ENCODE measurements around the gene STKLD1.

Gene STKLD1

GRCh38 chr9:133347985-133348717 lies 28.0 kb upstream of the STKLD1 start, which contains the start of the genes MED22 and RPL7A:
MED22 (minus strand) TSS chr9:133348131; CDS start chr9:133346662, 1,469 bp downstream.
RPL7A (plus strand) TSS chr9:133348218; CDS start chr9:133348244, 26 bp downstream.
- Histone ChIP-seq H3K9ac (peak within 1 kb of the TSS; percentile 99 to 100 (median 99)), H3K4me2 (peak within 1 kb of the TSS; percentile 93 to 99 (median 97)), H3K27me3 (no peaks in the 10 kb centered on the region), H3K36me3 (peaks cover 75 to 81% (median 78%) of the 10 kb centered on the region in 11 experiments), H4K20me1 (peaks cover 47 to 86% (median 67%) of the 10 kb centered on the region in 11 experiments), H3K4me1 (peaks cover 53 to 76% (median 59%) of the 10 kb centered on the region in 10 experiments), H3K4me3 (peak within 1 kb of the TSS; percentile 89 to 99 (median 96)), H3K9me3 (replicated peaks in 1 of 11) (no peaks in the 10 kb centered on the region), H3K27ac (peak within 1 kb of the TSS; percentile 93 to 100 (median 98))
- TF ChIP-seq Cebpa-rat (IDR thresholded peaks at IDR 0.05) = no peak

GRCh38 chr9:133348718-133349573 lies 27.2 kb upstream of the STKLD1 start:
- Histone ChIP-seq H4K20me1 (peaks cover 47 to 87% (median 75%) of the 10 kb centered on the region in 11 experiments), H3K36me3 (peaks cover 69 to 81% (median 75%) of the 10 kb centered on the region in 11 experiments), H3K9ac (peak overlapping the region; percentile 99 to 100 (median 99)), H3K4me2 (peak overlapping the region; percentile 86 to 98 (median 96)), H3K9me3 (replicated peaks in 1 of 11) (no peaks in the 10 kb centered on the region), H3K27ac (peak overlapping the region; percentile 93 to 100 (median 98)), H3K4me1 (peaks cover 50 to 76% (median 59%) of the 10 kb centered on the region in 10 experiments), H3K4me3 (peak overlapping the region; percentile 89 to 99 (median 96)), H3K27me3 (no peaks in the 10 kb centered on the region)
- TF ChIP-seq Cebpa-rat (IDR thresholded peaks at IDR 0.05) = no peak

GRCh38 chr9:133349965-133350616 lies 26.1 kb upstream of the STKLD1 start:
- TF ChIP-seq Cebpa-rat (IDR thresholded peaks at IDR 0.05) = no peak
- Histone ChIP-seq H3K36me3 (peaks cover 57 to 70% (median 64%) of the 10 kb centered on the region in 11 experiments), H3K9ac (peak overlapping the region; percentile 99 to 100 (median 99)), H3K4me2 (peak overlapping the region; percentile 86 to 98 (median 96)), H3K4me1 (peaks cover 57 to 77% (median 66%) of the 10 kb centered on the region in 10 experiments), H3K27me3 (no peaks in the 10 kb centered on the region), H3K9me3 (replicated peaks in 1 of 11) (no peaks in the 10 kb centered on the region), H4K20me1 (peaks cover 47 to 89% (median 76%) of the 10 kb centered on the region in 11 experiments), H3K27ac (peak overlapping the region in 9 of 11 experiments; percentile 95 to 100 (median 98); a peak in 15 of 22 replicates), H3K4me3 (peak overlapping the region; percentile 89 to 99 (median 96))

GRCh38 chr9:133351526-133351907 lies 24.6 kb upstream of the STKLD1 start:
- Histone ChIP-seq H3K9me3 (replicated peaks in 1 of 11) (no peaks in the 10 kb centered on the region), H3K4me2 (peak overlapping the region; percentile 3 to 98 (median 96); a peak in 16 of 22 replicates), H4K20me1 (peaks cover 45 to 78% (median 63%) of the 10 kb centered on the region in 11 experiments), H3K27me3 (no peaks in the 10 kb centered on the region), H3K9ac (peak overlapping the region in 8 of 11 experiments; percentile 16 to 100 (median 99); a peak in 10 of 22 replicates), H3K4me3 (no peak overlapping the region), H3K36me3 (peaks cover 44 to 57% (median 52%) of the 10 kb centered on the region in 11 experiments), H3K4me1 (peaks cover 54 to 74% (median 63%) of the 10 kb centered on the region in 10 experiments), H3K27ac (peak overlapping the region in 4 of 11 experiments; percentile 19 to 95 (median 42); a peak in 4 of 22 replicates)
- TF ChIP-seq Cebpa-rat (IDR thresholded peaks at IDR 0.05) = no peak

GRCh38 chr9:133351908-133352634 lies 24.1 kb upstream of the STKLD1 start:
- Histone ChIP-seq H3K27ac (peak overlapping the region in 8 of 11 experiments; percentile 19 to 95 (median 90); a peak in 9 of 22 replicates), H3K4me1 (peaks cover 52 to 74% (median 62%) of the 10 kb centered on the region in 10 experiments), H3K27me3 (no peaks in the 10 kb centered on the region), H3K9me3 (replicated peaks in 1 of 11) (no peaks in the 10 kb centered on the region), H3K4me3 (no peak overlapping the region), H3K9ac (peak overlapping the region in 8 of 11 experiments; percentile 16 to 100 (median 99); a peak in 9 of 22 replicates), H4K20me1 (peaks cover 45 to 78% (median 61%) of the 10 kb centered on the region in 11 experiments), H3K36me3 (peaks cover 44 to 57% (median 52%) of the 10 kb centered on the region in 11 experiments), H3K4me2 (peak overlapping the region; percentile 3 to 98 (median 94); a peak in 12 of 22 replicates)
- TF ChIP-seq Cebpa-rat (IDR thresholded peaks at IDR 0.05) = no peak

GRCh38 chr9:133352635-133353340 lies 23.4 kb upstream of the STKLD1 start:
- peaks cover 44 to 60% (median 52%) of the 10 kb centered on the region in 11 experiments for H3K36me3 ChIP-seq
- H3K4me1 ChIP-seq = peaks cover 58 to 81% (median 69%) of the 10 kb centered on the region in 10 experiments
- no peaks in the 10 kb centered on the region for H3K27me3 ChIP-seq
- peak overlapping the region in 8 of 11 experiments; percentile 28 to 91 (median 62); a peak in 12 of 22 replicates for H3K9ac ChIP-seq
- TF ChIP-seq Cebpa-rat (IDR thresholded peaks at IDR 0.05) = no peak
- peaks cover 45 to 85% (median 63%) of the 10 kb centered on the region in 11 experiments for H4K20me1 ChIP-seq
- peak overlapping the region in 10 of 11 experiments; percentile 7 to 95 (median 92); a peak in 15 of 22 replicates for H3K27ac ChIP-seq
- no peak overlapping the region for H3K4me3 ChIP-seq
- H3K9me3 ChIP-seq (replicated peaks in 1 of 11) = no peaks in the 10 kb centered on the region
- H3K4me2 ChIP-seq = peak overlapping the region in 3 of 11 experiments; percentile 0 to 98 (median 7); a peak in 3 of 22 replicates

GRCh38 chr9:133353548-133353947 lies 22.6 kb upstream of the STKLD1 start:
- H3K27ac ChIP-seq = peak overlapping the region in 10 of 11 experiments; percentile 7 to 95 (median 93); a peak in 16 of 22 replicates

More at GRCh38 chr9:133353548-133353947, 22.6 kb upstream of the STKLD1 start:
- Histone ChIP-seq H3K36me3 (peaks cover 44 to 66% (median 56%) of the 10 kb centered on the region in 11 experiments), H3K4me1 (peaks cover 64 to 88% (median 76%) of the 10 kb centered on the region in 10 experiments), H3K4me2 (peak overlapping the region in 7 of 11 experiments; percentile 1 to 98 (median 93); a peak in 7 of 22 replicates), H3K9me3 (replicated peaks in 1 of 11) (no peaks in the 10 kb centered on the region), H4K20me1 (peaks cover 45 to 89% (median 70%) of the 10 kb centered on the region in 11 experiments), H3K27me3 (no peaks in the 10 kb centered on the region), H3K9ac (peak overlapping the region; percentile 39 to 93 (median 90); a peak in 15 of 22 replicates), H3K4me3 (no peak overlapping the region)
- no peak for TF ChIP-seq Cebpa-rat (IDR thresholded peaks at IDR 0.05)

Measured in BLaER1 treated with 17β-estradiol and CSF1 and Interleukin-3, amounts not matched to agents 10 nM and 100 nM (cell line).